HG03457 (cell line): ENCODE measurements around the gene PCGF2.

Experiments
- ATAC-seq: cut with Tn5 transposase; IDR thresholded peaks from one replicate; pipeline ENCODE4 v1.9.1; 2021; ENCODE audit warnings: moderate number of reproducible peaks; ENCODE audit not compliant: unreplicated experiment

PCGF2 gene

DNA sequence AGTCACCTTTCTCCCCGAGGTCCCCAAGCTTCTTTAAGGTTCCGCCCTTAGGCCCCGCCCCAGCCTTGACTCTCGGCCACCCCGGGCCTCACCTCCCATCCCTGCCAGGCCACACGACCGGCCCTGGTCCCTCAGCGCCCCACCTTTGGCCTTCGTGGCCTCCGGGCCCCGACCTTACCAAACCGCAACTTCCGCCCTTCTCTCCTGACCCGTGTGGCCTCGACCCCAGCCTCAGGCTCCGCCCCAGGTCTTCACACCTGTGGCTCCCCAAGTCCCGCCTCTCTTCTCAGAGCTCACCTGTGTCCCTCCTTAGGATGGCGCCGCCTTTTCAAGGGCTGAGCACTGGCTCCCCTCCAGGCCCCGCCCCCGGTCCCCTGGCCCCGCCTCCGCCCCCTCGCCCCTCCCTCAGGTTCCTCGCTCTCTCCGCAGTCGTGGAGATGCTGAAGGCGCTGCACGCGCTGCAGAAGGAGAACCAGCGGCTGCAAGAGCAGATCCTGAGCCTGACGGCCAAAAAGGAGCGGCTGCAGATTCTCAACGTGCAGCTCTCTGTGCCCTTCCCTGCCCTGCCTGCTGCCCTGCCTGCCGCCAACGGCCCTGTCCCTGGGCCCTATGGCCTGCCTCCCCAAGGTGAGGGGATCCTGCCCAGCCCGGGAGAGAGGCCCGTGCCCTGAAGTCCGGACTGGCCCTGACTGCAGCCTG lies 28.0 kb downstream of the PCGF2 start:
- no peak for ATAC-seq

DNA sequence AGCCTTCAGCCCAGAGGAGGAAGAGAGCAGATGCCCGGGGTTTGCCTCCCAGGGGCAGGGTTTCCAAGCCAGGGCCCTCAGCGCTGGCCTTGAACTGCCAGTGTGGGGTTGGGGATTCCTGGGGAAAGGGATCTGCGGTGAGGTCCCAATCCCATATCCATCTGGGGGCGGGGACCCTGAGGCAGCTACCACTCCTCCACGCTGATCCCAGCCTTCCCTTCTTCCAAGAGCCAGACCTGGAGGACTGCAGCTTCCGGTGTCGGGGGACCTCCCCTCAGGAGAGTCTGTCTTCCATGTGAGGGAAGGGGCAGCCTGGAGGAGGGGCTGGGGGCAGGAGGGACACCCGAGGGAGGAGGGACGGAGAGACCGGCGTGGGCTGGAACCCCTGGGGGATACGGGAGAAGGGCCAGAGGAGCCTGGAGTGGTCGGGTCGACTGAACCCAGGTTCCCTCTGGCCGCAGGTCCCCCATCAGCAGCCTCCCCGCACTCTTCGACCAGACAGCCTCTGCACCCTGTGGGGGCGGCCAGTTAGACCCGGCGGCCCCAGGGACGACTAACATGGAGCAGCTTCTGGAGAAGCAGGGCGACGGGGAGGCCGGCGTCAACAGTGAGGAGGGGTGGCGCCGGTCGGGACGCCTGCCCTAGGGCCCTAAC lies 28.7 kb downstream of the PCGF2 start:
- ATAC-seq: no peak

DNA sequence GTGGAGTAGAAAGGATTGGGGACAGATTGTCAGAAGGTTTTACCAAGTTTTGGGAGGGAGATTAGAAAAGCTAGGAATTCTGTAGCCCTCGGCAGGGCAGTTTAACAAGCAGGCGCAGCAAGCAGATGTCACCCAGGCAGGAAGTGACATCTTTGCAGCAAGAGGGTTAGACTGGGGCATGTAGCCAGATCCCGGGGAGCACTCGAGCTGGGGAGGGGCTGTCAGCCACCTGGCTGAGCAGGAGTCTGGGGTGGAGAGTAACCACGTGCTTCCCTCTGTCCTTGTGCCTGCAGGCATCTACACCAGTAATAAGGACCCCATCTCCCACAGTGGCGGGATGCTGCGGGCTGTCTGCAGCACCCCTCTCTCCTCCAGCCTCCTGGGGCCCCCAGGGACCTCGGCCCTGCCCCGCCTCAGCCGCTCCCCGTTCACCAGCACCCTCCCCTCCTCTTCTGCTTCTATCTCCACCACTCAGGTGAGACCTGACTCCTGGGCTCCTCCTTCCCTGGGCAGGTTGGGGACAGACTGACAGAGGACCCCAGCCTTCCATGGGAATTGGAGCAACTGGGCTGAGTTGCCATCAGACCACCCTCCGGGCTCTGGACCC lies 30.9 kb downstream of the PCGF2 start:
- no peak for ATAC-seq

DNA sequence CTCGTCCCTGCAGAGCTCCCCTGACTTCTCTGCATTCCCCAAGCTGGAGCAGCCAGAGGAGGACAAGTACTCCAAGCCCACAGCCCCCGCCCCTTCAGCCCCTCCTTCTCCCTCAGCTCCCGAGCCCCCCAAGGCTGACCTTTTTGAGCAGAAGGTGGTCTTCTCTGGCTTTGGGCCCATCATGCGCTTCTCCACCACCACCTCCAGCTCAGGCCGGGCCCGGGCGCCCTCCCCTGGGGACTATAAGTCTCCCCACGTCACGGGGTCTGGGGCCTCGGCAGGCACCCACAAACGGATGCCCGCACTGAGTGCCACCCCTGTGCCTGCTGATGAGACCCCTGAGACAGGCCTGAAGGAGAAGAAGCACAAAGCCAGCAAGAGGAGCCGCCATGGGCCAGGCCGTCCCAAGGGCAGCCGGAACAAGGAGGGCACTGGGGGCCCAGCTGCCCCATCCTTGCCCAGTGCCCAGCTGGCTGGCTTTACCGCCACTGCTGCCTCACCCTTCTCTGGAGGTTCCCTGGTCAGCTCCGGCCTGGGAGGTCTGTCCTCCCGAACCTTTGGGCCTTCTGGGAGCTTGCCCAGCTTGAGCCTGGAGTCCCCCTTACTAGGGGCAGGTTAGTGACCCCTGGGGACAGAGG lies 31.6 kb downstream of the PCGF2 start:
- no peak for ATAC-seq

- ATAC-seq: no peak
Measured at GRCh38 chr17:38715216-38715943, 32.8 kb downstream of the PCGF2 start.

DNA sequence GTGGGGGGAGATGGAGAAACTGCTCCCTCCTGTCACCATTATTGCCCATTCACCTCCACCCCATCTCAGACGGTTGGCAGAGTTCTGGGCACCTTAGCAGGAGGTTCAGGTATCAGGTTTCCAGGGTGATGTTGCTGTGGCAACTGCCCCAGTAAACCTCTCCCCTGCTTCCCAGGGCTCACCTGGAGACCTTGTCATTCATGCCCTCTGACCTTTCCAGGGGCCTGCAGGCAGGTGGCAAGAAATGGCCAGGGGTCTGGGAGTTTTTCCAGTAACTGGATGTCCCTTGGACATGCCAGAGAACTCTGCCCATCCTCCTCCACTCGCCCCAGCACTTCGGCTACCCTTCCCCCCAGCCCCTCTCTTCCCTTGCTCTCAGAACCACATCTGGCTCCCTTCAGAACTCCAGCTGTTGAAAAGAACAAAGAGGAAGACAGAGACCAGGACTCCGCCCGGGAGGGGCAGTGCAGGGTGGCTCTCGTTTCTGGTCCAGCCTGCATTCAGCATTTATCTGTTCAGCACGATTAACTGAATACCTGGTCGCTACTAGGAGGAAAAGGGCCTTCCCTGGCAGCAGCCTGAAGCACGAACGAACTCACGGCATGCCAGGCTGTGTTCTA lies 34.6 kb downstream of the PCGF2 start:
- no peak for ATAC-seq

- ATAC-seq: no peak
Measured at GRCh38 chr17:38712593-38712992, 35.5 kb downstream of the PCGF2 start.

GRCh38 chr17:38711792-38712571 lies 36.2 kb downstream of the PCGF2 start:
- no peak for ATAC-seq

DNA sequence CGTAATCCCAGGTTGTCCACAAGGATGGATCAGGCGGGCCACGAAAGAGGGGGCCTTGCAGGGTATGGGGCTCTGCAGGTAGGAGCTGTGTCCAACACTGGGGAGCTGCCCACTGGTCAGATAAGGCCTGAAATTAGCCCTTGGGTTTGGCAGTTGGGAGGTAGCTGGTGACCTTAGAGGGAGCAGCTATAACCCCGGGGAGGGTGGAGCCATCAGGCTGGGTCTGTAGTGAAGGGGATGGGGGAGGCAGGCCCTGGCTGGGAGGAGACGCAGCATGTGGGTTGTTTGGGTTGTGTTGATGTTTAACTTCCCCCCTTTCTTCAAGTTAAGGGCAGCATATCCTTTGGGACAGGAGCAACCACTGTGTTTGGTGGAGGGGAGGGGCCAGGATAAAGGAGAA lies 37.2 kb downstream of the PCGF2 start:
- no peak for ATAC-seq

DNA sequence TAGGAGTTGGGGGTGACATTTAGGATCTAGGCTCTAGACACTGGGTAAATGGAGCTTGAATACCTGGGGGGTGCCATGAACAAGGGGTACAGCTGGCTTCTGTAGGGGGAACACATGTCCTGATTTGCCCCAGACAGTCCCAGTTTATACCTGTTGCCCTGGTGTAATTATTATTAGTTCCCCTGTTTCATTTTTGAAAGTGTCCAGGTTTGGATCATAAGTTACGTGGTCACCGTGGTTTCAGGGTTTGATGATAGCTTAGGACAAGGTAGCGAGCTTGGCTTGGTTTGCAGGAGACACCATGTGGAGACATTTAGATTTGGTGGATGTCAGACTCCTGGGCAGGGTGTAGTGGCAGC lies 37.6 kb downstream of the PCGF2 start:
- ATAC-seq: no peak

- ATAC-seq: no peak
Measured at GRCh38 chr17:38709864-38710603, 38.1 kb downstream of the PCGF2 start.

DNA sequence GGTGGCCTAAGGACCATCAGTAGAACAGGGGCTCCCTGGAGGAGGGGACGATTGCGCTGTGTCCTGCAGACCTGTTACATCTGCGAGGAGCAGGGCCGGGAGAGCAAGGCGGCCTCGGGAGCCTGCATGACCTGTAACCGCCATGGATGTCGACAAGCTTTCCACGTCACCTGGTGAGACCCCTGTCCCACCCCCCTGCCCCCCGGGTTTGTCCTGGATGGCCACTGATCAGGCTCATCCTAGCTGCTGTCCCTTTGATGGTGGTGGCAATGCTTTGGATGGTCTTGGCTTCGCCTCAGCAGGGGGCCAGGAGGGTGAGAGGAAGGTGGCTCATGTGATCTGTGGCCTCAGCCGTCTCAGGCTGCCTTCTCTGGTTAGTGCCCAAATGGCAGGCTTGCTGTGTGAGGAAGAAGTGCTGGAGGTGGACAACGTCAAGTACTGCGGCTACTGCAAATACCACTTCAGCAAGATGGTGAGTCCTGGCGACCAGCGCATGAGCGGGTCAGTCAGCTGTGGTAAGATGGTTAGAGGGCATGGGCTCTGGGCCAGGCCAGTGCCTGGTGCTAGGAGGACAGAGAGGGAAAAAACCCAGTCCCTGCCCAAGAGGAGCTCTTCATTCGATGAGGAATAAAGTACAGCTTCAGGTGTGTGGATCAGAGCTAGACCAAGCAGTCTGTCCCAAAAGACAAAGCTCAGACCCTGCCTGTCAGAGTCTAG lies 38.9 kb downstream of the PCGF2 start:
- ATAC-seq: no peak

GRCh38 chr17:38707678-38708351 lies 40.3 kb downstream of the PCGF2 start:
- no peak for ATAC-seq

GRCh38 chr17:38706505-38707216 lies 41.5 kb downstream of the PCGF2 start:
- no peak for ATAC-seq

GRCh38 chr17:38705803-38706504 lies 42.2 kb downstream of the PCGF2 start:
- no peak for ATAC-seq

DNA sequence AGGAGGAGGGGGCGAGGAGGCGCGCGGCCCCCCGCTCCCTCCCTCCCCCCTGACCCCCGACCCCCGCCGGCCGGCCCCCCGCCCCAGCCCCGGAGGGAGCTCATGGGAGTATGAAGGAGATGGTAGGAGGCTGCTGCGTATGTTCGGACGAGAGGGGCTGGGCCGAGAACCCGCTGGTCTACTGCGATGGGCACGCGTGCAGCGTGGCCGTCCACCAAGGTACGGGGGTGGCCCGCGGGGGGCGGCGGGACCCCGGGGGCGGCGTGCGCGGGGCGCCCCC lies 42.7 kb downstream of the PCGF2 start:
- ATAC-seq: no peak
